Endothelial cell of umbilical vein (primary cell): ENCODE results near the gene AIF1L.

ENCODE experiments used
- EZH2 ChIP-seq: IDR thresholded peaks from 2 replicates; pipeline ENCODE4 v1.6.1; 2012; ENCODE audit warnings: borderline replicate concordance, low read depth, mild to moderate bottlenecking, moderate library complexity, low read length, inconsistent platforms; ENCODE audit not compliant: severe bottlenecking
- FOS ChIP-seq: IDR thresholded peaks from 2 replicates; pipeline ENCODE4 v1.6.1; 2011; ENCODE audit warnings: mild to moderate bottlenecking, low read length, moderate library complexity, borderline replicate concordance; ENCODE audit not compliant: insufficient read depth
- GATA2 ChIP-seq: IDR thresholded peaks from 2 replicates; pipeline ENCODE4 v1.7.0; 2011; ENCODE audit warnings: low read depth, mild to moderate bottlenecking, moderate library complexity, mixed read lengths, low read length; ENCODE audit not compliant: insufficient read length, insufficient read depth
- JUN ChIP-seq: IDR thresholded peaks from 2 replicates; pipeline ENCODE4 v1.6.1; 2011; ENCODE audit warnings: borderline replicate concordance, low read depth; ENCODE audit not compliant: insufficient read length, insufficient read depth
- MYC ChIP-seq: IDR thresholded peaks from one replicate; pipeline ENCODE4 v1.6.1; 2011; ENCODE audit warnings: mild to moderate bottlenecking, low read depth, low read length
- POLR2A ChIP-seq: IDR thresholded peaks from 2 replicates; pipeline ENCODE4 v1.6.1; 2012; ENCODE audit warnings: low read depth, mild to moderate bottlenecking, control low read depth, low read length
- POLR2AphosphoS5 ChIP-seq: IDR thresholded peaks from 2 replicates; pipeline ENCODE4 v1.6.1; 2012; ENCODE audit warnings: low read depth, mild to moderate bottlenecking, control low read depth, low read length, moderate library complexity; ENCODE audit not compliant: insufficient read depth
- TF ChIP-seq, protein P1 (sequence below), 2 donors: IDR thresholded peaks; 1 replicate in 1 of 2; 2 replicates in 1 of 2; pipeline ENCODE4 v1.5.1; 2011; ENCODE audit warnings: low read length in 2 of 2, mild to moderate bottlenecking in 2 of 2, moderate library complexity in 2 of 2, control low read depth in 1 of 2, inconsistent platforms in 1 of 2, low read depth in 1 of 2; ENCODE audit not compliant: insufficient read depth in 1 of 2; ENCODE audit errors: extremely low read depth in 1 of 2
- TF ChIP-seq, protein P2 (sequence below): IDR thresholded peaks from 2 replicates; pipeline ENCODE4 v1.6.1; 2011; ENCODE audit not compliant: insufficient read depth, insufficient read length

DNA sequence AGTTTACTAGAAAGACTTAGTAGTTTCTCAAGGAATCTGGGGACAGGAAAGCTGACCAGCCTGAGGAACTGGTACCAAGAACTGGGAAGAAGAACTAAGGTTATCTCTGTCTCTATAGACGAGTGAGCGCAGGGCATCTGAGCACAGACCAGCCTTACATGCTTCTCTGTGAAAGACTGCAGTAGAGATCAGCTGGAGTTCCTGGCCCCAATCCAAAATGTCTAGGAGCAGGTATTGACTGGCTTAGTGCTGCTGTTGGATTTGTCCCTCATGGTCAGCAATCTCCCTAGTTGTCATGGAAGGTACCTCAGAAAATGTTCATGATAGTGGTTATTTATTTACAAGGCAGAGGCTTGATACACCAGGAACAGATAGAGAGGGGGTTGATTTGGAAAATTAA, 42.3 kb downstream of the AIF1L start:
- no peak for TF ChIP-seq POLR2AphosphoS5
- TF ChIP-seq, protein P1, sequence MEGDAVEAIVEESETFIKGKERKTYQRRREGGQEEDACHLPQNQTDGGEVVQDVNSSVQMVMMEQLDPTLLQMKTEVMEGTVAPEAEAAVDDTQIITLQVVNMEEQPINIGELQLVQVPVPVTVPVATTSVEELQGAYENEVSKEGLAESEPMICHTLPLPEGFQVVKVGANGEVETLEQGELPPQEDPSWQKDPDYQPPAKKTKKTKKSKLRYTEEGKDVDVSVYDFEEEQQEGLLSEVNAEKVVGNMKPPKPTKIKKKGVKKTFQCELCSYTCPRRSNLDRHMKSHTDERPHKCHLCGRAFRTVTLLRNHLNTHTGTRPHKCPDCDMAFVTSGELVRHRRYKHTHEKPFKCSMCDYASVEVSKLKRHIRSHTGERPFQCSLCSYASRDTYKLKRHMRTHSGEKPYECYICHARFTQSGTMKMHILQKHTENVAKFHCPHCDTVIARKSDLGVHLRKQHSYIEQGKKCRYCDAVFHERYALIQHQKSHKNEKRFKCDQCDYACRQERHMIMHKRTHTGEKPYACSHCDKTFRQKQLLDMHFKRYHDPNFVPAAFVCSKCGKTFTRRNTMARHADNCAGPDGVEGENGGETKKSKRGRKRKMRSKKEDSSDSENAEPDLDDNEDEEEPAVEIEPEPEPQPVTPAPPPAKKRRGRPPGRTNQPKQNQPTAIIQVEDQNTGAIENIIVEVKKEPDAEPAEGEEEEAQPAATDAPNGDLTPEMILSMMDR (IDR thresholded peaks at IDR 0.05; ENCODE audit: extremely low read depth in 1 of 2, insufficient read depth in 1 of 2, low read depth in 1 of 2, low read length in 2 of 2): no peak
- TF ChIP-seq EZH2: no peak
- no peak for TF ChIP-seq POLR2A
- TF ChIP-seq FOS: no peak
- no peak for TF ChIP-seq JUN
- TF ChIP-seq, protein P2, sequence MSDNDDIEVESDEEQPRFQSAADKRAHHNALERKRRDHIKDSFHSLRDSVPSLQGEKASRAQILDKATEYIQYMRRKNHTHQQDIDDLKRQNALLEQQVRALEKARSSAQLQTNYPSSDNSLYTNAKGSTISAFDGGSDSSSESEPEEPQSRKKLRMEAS: no peak
- TF ChIP-seq MYC: no peak
- TF ChIP-seq GATA2: no peak
